Endothelial cell of hepatic sinusoid (primary cell): Measurements from ENCODE around the gene LSM14B.
"Not testable (repeated sequence)": the region's sequence is repeated elsewhere in the genome, so short reads cannot be mapped to it uniquely, and the experiment has no call there.

Experiments
- in situ Hi-C: cut with HindIII; loops from 2 replicates; pipeline ENCODE4 v1.10.0; 2017; ENCODE audit warnings: low sequenced_read_pairs

Gene LSM14B

GRCh38 chr20:62121776-62122653 lies at the start of gene LSM14B:
Gene LSM14B, plus strand, starts transcription at chr20:62122475. Its CDS starts 192 bp downstream, at chr20:62122667.
- in situ Hi-C loops = no loop called here

GRCh38 chr20:62073323-62073722 lies 49.0 kb upstream of the LSM14B start:
- in situ Hi-C loops = no loop called here

GRCh38 chr20:62079166-62079565 lies 43.1 kb upstream of the LSM14B start:
- in situ Hi-C loops = no loop called here

- in situ Hi-C loops = no loop called here
These were observed 41.9 kb upstream of the LSM14B start for GRCh38 chr20:62080249-62080990.

- in situ Hi-C loops = no loop called here
These were observed 39.0 kb upstream of the LSM14B start for GRCh38 chr20:62083312-62083711.

- in situ Hi-C loops = not testable (repeated sequence)
These were observed 38.1 kb upstream of the LSM14B start for GRCh38 chr20:62084224-62084623.

GRCh38 chr20:62085206-62085605 lies 37.1 kb upstream of the LSM14B start:
- in situ Hi-C loops = no loop called here

GRCh38 chr20:62087227-62087626 lies 35.0 kb upstream of the LSM14B start:
- in situ Hi-C loops = no loop called here

GRCh38 chr20:62087632-62088031 lies 34.6 kb upstream of the LSM14B start:
- in situ Hi-C loops = no loop called here

GRCh38 chr20:62088258-62089127 lies 33.8 kb upstream of the LSM14B start:
- in situ Hi-C loops = no loop called here

GRCh38 chr20:62089393-62089792 lies 32.9 kb upstream of the LSM14B start:
- in situ Hi-C loops = no loop called here

GRCh38 chr20:62096421-62097380 lies 25.6 kb upstream of the LSM14B start:
- in situ Hi-C loops = no loop called here

GRCh38 chr20:62097881-62098407 lies 24.3 kb upstream of the LSM14B start:
- in situ Hi-C loops = no loop called here

- in situ Hi-C loops = no loop called here
These were observed 21.2 kb upstream of the LSM14B start for GRCh38 chr20:62101078-62101477.

GRCh38 chr20:62103508-62104233 lies 18.6 kb upstream of the LSM14B start:
- in situ Hi-C loops = no loop called here

GRCh38 chr20:62104234-62104789 lies 18.0 kb upstream of the LSM14B start:
- in situ Hi-C loops = no loop called here

- in situ Hi-C loops = no loop called here
These were observed 17.4 kb upstream of the LSM14B start for GRCh38 chr20:62104791-62105345.

- in situ Hi-C loops = no loop called here
These were observed 16.7 kb upstream of the LSM14B start for GRCh38 chr20:62105592-62105991.
